Retinal pigment epithelial cell (primary cell): ENCODE data around the gene FGF4.

Source experiments
- DNase-seq: peaks from one replicate; pipeline ENCODE4 v3.0.0-alpha.2; 2010; ENCODE audit warnings: low read depth
- H3K4me3 ChIP-seq: 2 replicates; pipeline ENCODE4 v1.5.1; 2011; ENCODE audit warnings: mild to moderate bottlenecking, low read length, control low read depth, moderate library complexity
- CTCF ChIP-seq: conservative IDR thresholded peaks from 2 replicates; pipeline ENCODE4 v1.5.1; 2011; ENCODE audit warnings: low read depth, low read length, control low read depth, inconsistent platforms

FGF4 gene

GRCh38 chr11:69729252-69729651, 45.9 kb downstream of the FGF4 start:
- no peak for TF ChIP-seq CTCF
- H3K4me3 ChIP-seq: no peak overlapping the region
- DNase-seq: no peak

- DNase-seq: no peak
- TF ChIP-seq CTCF: no peak
- H3K4me3 ChIP-seq: no peak overlapping the region
These were observed 47.9 kb downstream of the FGF4 start for GRCh38 chr11:69727266-69727665.

GRCh38 chr11:69726481-69726880, 48.7 kb downstream of the FGF4 start:
- H3K4me3 ChIP-seq: no peak overlapping the region
- no peak for TF ChIP-seq CTCF
- no peak for DNase-seq

- no peak overlapping the region for H3K4me3 ChIP-seq
- TF ChIP-seq CTCF: no peak
- no peak for DNase-seq
These were observed 49.1 kb downstream of the FGF4 start for GRCh38 chr11:69726019-69726418.

- H3K4me3 ChIP-seq: no peak overlapping the region
- no peak for DNase-seq
- peak; percentile 68 for TF ChIP-seq CTCF
These were observed 53.4 kb downstream of the FGF4 start for GRCh38 chr11:69721745-69722144.

GRCh38 chr11:69721106-69721505, 54.0 kb downstream of the FGF4 start:
- no peak for DNase-seq
- H3K4me3 ChIP-seq: no peak overlapping the region
- no peak for TF ChIP-seq CTCF
